GM23248 (cell line): ENCODE data around the gene DLD. TPM values are rescaled to one million over a fixed set of nuclear protein-coding genes. Genes with fewer than 3 reads are reported as not detected.

Source experiments
- DNase-seq: peaks from one replicate; pipeline ENCODE4 v3.0.0-alpha.2; 2015
- H2AFZ ChIP-seq: fragments of 200-600 bp; sonication (generic); 2 replicates; pipeline ENCODE4 v1.6.1; 2016; ENCODE audit warnings: antibody characterized with exemption
- H3F3A ChIP-seq: fragments of 200-600 bp; sonication (generic); 2 replicates; pipeline ENCODE4 v1.6.1; 2016; ENCODE audit warnings: mild to moderate bottlenecking, antibody characterized with exemption, mixed run types; ENCODE audit not compliant: insufficient read depth
- H3K27ac ChIP-seq: fragments of 200-600 bp; sonication (generic); 2 replicates; pipeline ENCODE4 v1.5.1; 2016; ENCODE audit warnings: mild to moderate bottlenecking
- H3K27me3 ChIP-seq: fragments of 200-600 bp; sonication (generic); replicated peaks from 2 replicates; pipeline ENCODE4 v1.6.1; 2016; ENCODE audit warnings: mild to moderate bottlenecking; ENCODE audit not compliant: insufficient read depth
- H3K36me3 ChIP-seq: fragments of 200-600 bp; sonication (generic); 2 replicates; pipeline ENCODE4 v1.6.1; 2016; ENCODE audit warnings: low read depth, mild to moderate bottlenecking
- H3K4me1 ChIP-seq: fragments of 200-600 bp; sonication (generic); 2 replicates; pipeline ENCODE4 v1.6.1; 2016; ENCODE audit warnings: mild to moderate bottlenecking; ENCODE audit not compliant: insufficient read depth
- H3K4me2 ChIP-seq: fragments of 200-600 bp; sonication (generic); one replicate; pipeline ENCODE4 v1.6.1; 2016; ENCODE audit warnings: mild to moderate bottlenecking; ENCODE audit not compliant: unreplicated experiment
- H3K4me3 ChIP-seq: fragments of 200-600 bp; sonication (generic); 2 replicates; pipeline ENCODE4 v1.5.1; 2016; ENCODE audit warnings: mild to moderate bottlenecking
- H3K79me2 ChIP-seq: fragments of 200-600 bp; sonication (generic); 2 replicates; pipeline ENCODE4 v1.6.1; 2016; ENCODE audit warnings: mild to moderate bottlenecking; ENCODE audit not compliant: insufficient read depth
- H3K9ac ChIP-seq: fragments of 200-600 bp; sonication (generic); 2 replicates; pipeline ENCODE4 v1.6.1; 2016; ENCODE audit warnings: mild to moderate bottlenecking
- H3K9me2 ChIP-seq: fragments of 200-600 bp; sonication (generic); 2 replicates; pipeline ENCODE4 v1.6.1; 2016; ENCODE audit warnings: mixed run types, mild to moderate bottlenecking, moderate library complexity; ENCODE audit not compliant: insufficient read depth
- H3K9me3 ChIP-seq: fragments of 200-600 bp; sonication (generic); one replicate; pipeline ENCODE4 v1.6.1; 2017; ENCODE audit warnings: low read depth
- H4K20me1 ChIP-seq: fragments of 200-600 bp; sonication (generic); 2 replicates; pipeline ENCODE4 v1.6.0; 2016; ENCODE audit not compliant: insufficient read depth
- EZH2 ChIP-seq: fragments of 200-600 bp; sonication (generic); IDR thresholded peaks from 2 replicates; pipeline ENCODE4 v1.6.1; 2018; ENCODE audit warnings: antibody characterized with exemption, mild to moderate bottlenecking; ENCODE audit not compliant: insufficient read depth, poor library complexity, severe bottlenecking
- EZH2phosphoT487 ChIP-seq: fragments of 200-600 bp; sonication (generic); IDR thresholded peaks from 2 replicates; pipeline ENCODE4 v1.6.1; 2018; ENCODE audit warnings: antibody characterized with exemption, moderate library complexity, mild to moderate bottlenecking, low read depth; ENCODE audit not compliant: insufficient read depth
- WGBS, 2 experiments: methylation state at CpG; one replicate each; pipeline ENCODE4 v1.1.6; 2015 to 2017; ENCODE audit warnings: low lambda C conversion rate in 2 of 2, low coverage in 1 of 2; ENCODE audit errors: missing lambda C conversion rate in 2 of 2; 5-methylcytosine and 5-hydroxymethylcytosine counted together
- in situ Hi-C: fragments of 300-500 bp; cut with MboI; formaldehyde crosslinking; loops from 2 replicates; pipeline ENCODE4 v1.15.0; 2020
- polyA plus RNA-seq: library from polyadenylated mRNA; unstranded; fragments of >200 nt; fragmentation: Nextera tagmentation; extraction: Ambion mirVana; gene quantifications from 2 replicates; pipeline ENCODE4 v1.2.1, GENCODE V29; 2016
- total RNA-seq: library from RNA; depleted of rRNA; stranded (reverse); fragments of >200 nt; shearing (Covaris generic); gene quantifications from 2 replicates; pipeline ENCODE4 v1.2.3, GENCODE V29; 2014

The DLD gene
- total and polyA plus RNA-seq, 2 experiments from 2014 or later = 80.1 to 97.1 TPM

- H3K27ac ChIP-seq = no peak overlapping the region
- no peaks in the 10 kb centered on the region for H3K9me2 ChIP-seq
- H3K27me3 ChIP-seq = peaks cover 5% of the 10 kb centered on the region; the same call in 1 of the 2 replicates
- TF ChIP-seq EZH2phosphoT487 (no peak), EZH2 (no peak)
- no peak for DNase-seq
- H3K36me3 ChIP-seq = no peaks in the 10 kb centered on the region
- no peak overlapping the region for H3K9ac ChIP-seq
- H3K4me3 ChIP-seq = no peak overlapping the region
- in situ Hi-C loops = loop anchor here (25.0 kb wide), 1 partner anchor 406 kb away; the partner anchor contains the start of gene GPR22
- 0 out of 2 replicates have a peak, but pooled peaks cover 7% of the 10 kb centered on the region for H3F3A ChIP-seq
- 59 to 66% methylated on average over 3 of the region's 3 CpGs for WGBS, 2 experiments
- no peak overlapping the region for H3K4me2 ChIP-seq
- peaks cover 13% of the 10 kb centered on the region for H3K4me1 ChIP-seq
- H2AFZ ChIP-seq = no peak overlapping the region
- H4K20me1 ChIP-seq = no peaks in the 10 kb centered on the region
- H3K9me3 ChIP-seq = no peaks in the 10 kb centered on the region
- H3K79me2 ChIP-seq = no peaks in the 10 kb centered on the region
These were observed 23.0 kb upstream of the DLD start for GRCh38 chr7:107867858-107868466.

GRCh38 chr7:107870427-107871000, 20.5 kb upstream of the DLD start:
- H3K9me2 ChIP-seq = no peaks in the 10 kb centered on the region
- H3K9ac ChIP-seq = no peak overlapping the region
- in situ Hi-C loops = loop anchor here (25.0 kb wide), 1 partner anchor 408 kb away; the partner anchor contains the start of gene GPR22
- peaks cover 13% of the 10 kb centered on the region for H3K4me1 ChIP-seq
- H3K4me2 ChIP-seq = no peak overlapping the region
- H3K27me3 ChIP-seq = peaks cover 5% of the 10 kb centered on the region; the same call in 1 of the 2 replicates
- H4K20me1 ChIP-seq = no peaks in the 10 kb centered on the region
- DNase-seq = no peak
- H3K4me3 ChIP-seq = no peak overlapping the region
- no peak overlapping the region for H3K27ac ChIP-seq
- TF ChIP-seq EZH2 (no peak), EZH2phosphoT487 (no peak)
- 0 out of 2 replicates have a peak, but pooled peaks cover 7% of the 10 kb centered on the region for H3F3A ChIP-seq
- H3K9me3 ChIP-seq = no peaks in the 10 kb centered on the region
- H3K36me3 ChIP-seq = no peaks in the 10 kb centered on the region
- H2AFZ ChIP-seq = no peak overlapping the region
- H3K79me2 ChIP-seq = no peaks in the 10 kb centered on the region
- WGBS, 2 experiments = 65% methylated on average over 5 of the region's 5 CpGs

- Histone ChIP-seq H2AFZ (no peak overlapping the region), H3F3A (no peaks in the 10 kb centered on the region), H4K20me1 (no peaks in the 10 kb centered on the region), H3K9me2 (no peaks in the 10 kb centered on the region), H3K79me2 (no peaks in the 10 kb centered on the region), H3K27ac (no peak overlapping the region), H3K9ac (no peak overlapping the region), H3K36me3 (no peaks in the 10 kb centered on the region), H3K4me3 (no peak overlapping the region), H3K27me3 (peaks cover 5% of the 10 kb centered on the region; the same call in 1 of the 2 replicates), H3K4me1 (no peaks in the 10 kb centered on the region), H3K4me2 (no peak overlapping the region), H3K9me3 (no peaks in the 10 kb centered on the region)
- in situ Hi-C loops = loop anchor here (25.0 kb wide), 1 partner anchor 412 kb away; the partner anchor contains the start of gene GPR22
- DNase-seq = no peak
- TF ChIP-seq EZH2 (no peak), EZH2phosphoT487 (no peak)
- WGBS, 2 experiments = 57 to 82% methylated on average over 2 of the region's 2 CpGs
These were observed 16.9 kb upstream of the DLD start for GRCh38 chr7:107874111-107874510.

- no peak overlapping the region for H3K9ac ChIP-seq
- H4K20me1 ChIP-seq = no peaks in the 10 kb centered on the region
- no peaks in the 10 kb centered on the region for H3K79me2 ChIP-seq
- H3K9me2 ChIP-seq = no peaks in the 10 kb centered on the region
- in situ Hi-C loops = loop anchor here (25.0 kb wide), 1 partner anchor 413 kb away; the partner anchor contains the start of gene GPR22
- H2AFZ ChIP-seq = no peak overlapping the region; the same call in 1 of the 2 replicates
- no peak for TF ChIP-seq EZH2
- TF ChIP-seq EZH2phosphoT487 = no peak
- H3K4me3 ChIP-seq = no peak overlapping the region
- peaks cover 5% of the 10 kb centered on the region; the same call in 1 of the 2 replicates for H3K27me3 ChIP-seq
- 24% methylated on average over 6 of the region's 6 CpGs for WGBS, 2 experiments
- H3K9me3 ChIP-seq = no peaks in the 10 kb centered on the region
- H3K36me3 ChIP-seq = no peaks in the 10 kb centered on the region
- no peaks in the 10 kb centered on the region for H3K4me1 ChIP-seq
- H3K27ac ChIP-seq = no peak overlapping the region
- peak; percentile 81 for DNase-seq
- no peaks in the 10 kb centered on the region for H3F3A ChIP-seq
- H3K4me2 ChIP-seq = no peak overlapping the region
These were observed 16.2 kb upstream of the DLD start for GRCh38 chr7:107874605-107875446.
